ENCODE results near the gene L3MBTL4. TPM values are rescaled to one million over a fixed set of nuclear protein-coding genes. Genes with fewer than 3 reads are reported as not detected.

The L3MBTL4 gene
- total RNA-seq, 1 experiment from 2014 or later = not detected

GRCh38 chr18:6330786-6331185, 83.9 kb downstream of the L3MBTL4 start:
- Histone ChIP-seq H2AFZ (no peak overlapping the region), H3F3A (ENCODE audit: insufficient read depth, low read depth) (no peaks in the 10 kb centered on the region), H3K4me1 (replicated peaks; ENCODE audit: insufficient read depth) (no peaks in the 10 kb centered on the region), H3K9me2 (ENCODE audit: insufficient read depth) (no peaks in the 10 kb centered on the region), H3K4me3 (no peak overlapping the region), H3K9me3 (ENCODE audit: insufficient read depth, low read depth) (no peaks in the 10 kb centered on the region), H4K20me1 (ENCODE audit: insufficient read depth) (no peaks in the 10 kb centered on the region), H3K27ac (no peak overlapping the region), H3K27me3 (ENCODE audit: insufficient read depth, low read depth) (no peaks in the 10 kb centered on the region), H3K36me3 (ENCODE audit: low read depth) (no peaks in the 10 kb centered on the region), H3K4me2 (no peak overlapping the region), H3K79me2 (ENCODE audit: low read depth) (no peaks in the 10 kb centered on the region)
- no TSS peak for BruUV-seq (replicated peaks)
- no peak for DNase-seq
- POLR2A ChIA-PET (ENCODE audit: unreplicated experiment) = no interaction called here
- intact Hi-C loops (cut with micrococcal nuclease; ENCODE audit: unreplicated experiment) = no loop called here
- TF ChIP-seq CTCF (conservative IDR thresholded peaks at IDR 0.05) (no peak), EZH2 (IDR thresholded peaks at IDR 0.05; ENCODE audit: low read depth) (no peak)
- CTCF ChIA-PET = no interaction called here

GRCh38 chr18:6328621-6329010, 86.1 kb downstream of the L3MBTL4 start:
- no peaks in the 10 kb centered on the region for H3K9me3 ChIP-seq (ENCODE audit: insufficient read depth, low read depth)
- TF ChIP-seq CTCF (conservative IDR thresholded peaks at IDR 0.05) (no peak), EZH2 (IDR thresholded peaks at IDR 0.05; ENCODE audit: low read depth) (no peak)
- H2AFZ ChIP-seq = no peak overlapping the region
- H4K20me1 ChIP-seq (ENCODE audit: insufficient read depth) = no peaks in the 10 kb centered on the region
- H3K9me2 ChIP-seq (ENCODE audit: insufficient read depth) = no peaks in the 10 kb centered on the region
- no peak overlapping the region for H3K4me3 ChIP-seq
- H3K36me3 ChIP-seq (ENCODE audit: low read depth) = no peaks in the 10 kb centered on the region
- H3K4me1 ChIP-seq (replicated peaks; ENCODE audit: insufficient read depth) = no peaks in the 10 kb centered on the region
- no TSS peak for BruUV-seq (replicated peaks)
- H3F3A ChIP-seq (ENCODE audit: insufficient read depth, low read depth) = no peaks in the 10 kb centered on the region
- H3K27me3 ChIP-seq (ENCODE audit: insufficient read depth, low read depth) = no peaks in the 10 kb centered on the region
- POLR2A ChIA-PET (ENCODE audit: unreplicated experiment) = no interaction called here
- no peaks in the 10 kb centered on the region for H3K79me2 ChIP-seq (ENCODE audit: low read depth)
- no peak for DNase-seq
- no peak overlapping the region for H3K27ac ChIP-seq
- H3K4me2 ChIP-seq = no peak overlapping the region
- intact Hi-C loops (cut with micrococcal nuclease; ENCODE audit: unreplicated experiment) = no loop called here
- CTCF ChIA-PET = no interaction called here

GRCh38 chr18:6327895-6328620, 86.7 kb downstream of the L3MBTL4 start:
- Histone ChIP-seq H4K20me1 (ENCODE audit: insufficient read depth) (no peaks in the 10 kb centered on the region), H3K36me3 (ENCODE audit: low read depth) (no peaks in the 10 kb centered on the region), H3F3A (ENCODE audit: insufficient read depth, low read depth) (no peaks in the 10 kb centered on the region), H3K4me3 (no peak overlapping the region), H3K27me3 (ENCODE audit: insufficient read depth, low read depth) (no peaks in the 10 kb centered on the region), H3K9me3 (ENCODE audit: insufficient read depth, low read depth) (no peaks in the 10 kb centered on the region), H2AFZ (no peak overlapping the region), H3K27ac (no peak overlapping the region), H3K4me2 (no peak overlapping the region), H3K4me1 (replicated peaks; ENCODE audit: insufficient read depth) (no peaks in the 10 kb centered on the region), H3K79me2 (ENCODE audit: low read depth) (no peaks in the 10 kb centered on the region), H3K9me2 (ENCODE audit: insufficient read depth) (no peaks in the 10 kb centered on the region)
- no TSS peak for BruUV-seq (replicated peaks)
- DNase-seq = no peak
- intact Hi-C loops (cut with micrococcal nuclease; ENCODE audit: unreplicated experiment) = no loop called here
- CTCF ChIA-PET = no interaction called here
- POLR2A ChIA-PET (ENCODE audit: unreplicated experiment) = no interaction called here
- TF ChIP-seq CTCF (conservative IDR thresholded peaks at IDR 0.05) = no peak
- TF ChIP-seq EZH2 (IDR thresholded peaks at IDR 0.05; ENCODE audit: low read depth) = no peak
